ENCODE data around the gene PRELID3B.
A peak's percentile ranks its signal among the peaks of the same experiment; 100 is the strongest.

The PRELID3B gene

GRCh38 chr20:59062081-59062480 lies 19.5 kb upstream of the PRELID3B start:
- H3K4me1 ChIP-seq: no peaks in the 10 kb centered on the region; the same call in 1 of the 2 replicates
- no peak for TF ChIP-seq CTCF (IDR thresholded peaks at IDR 0.05; ENCODE audit: low read depth, low read length)
- H3K9me3 ChIP-seq: no peaks in the 10 kb centered on the region
- no peak for DNase-seq
- H3K36me3 ChIP-seq: no peaks in the 10 kb centered on the region
- H3K4me3 ChIP-seq (ENCODE audit: low read depth, low read length): no peak overlapping the region
- no peaks in the 10 kb centered on the region for H3K27me3 ChIP-seq

- Histone ChIP-seq H3K27me3 (no peaks in the 10 kb centered on the region), H3K36me3 (no peaks in the 10 kb centered on the region), H3K9me3 (no peaks in the 10 kb centered on the region), H3K4me1 (no peaks in the 10 kb centered on the region), H3K4me3 (ENCODE audit: low read depth, low read length) (no peak overlapping the region)
- DNase-seq: no peak
- TF ChIP-seq CTCF (IDR thresholded peaks at IDR 0.05; ENCODE audit: low read depth, low read length): peak; percentile 41
These were observed 12.7 kb upstream of the PRELID3B start for GRCh38 chr20:59055302-59055701.

GRCh38 chr20:59051666-59052185 lies 9.1 kb upstream of the PRELID3B start:
- Histone ChIP-seq H3K27me3 (no peaks in the 10 kb centered on the region), H3K36me3 (no peaks in the 10 kb centered on the region), H3K4me1 (no peaks in the 10 kb centered on the region), H3K9me3 (no peaks in the 10 kb centered on the region), H3K4me3 (ENCODE audit: low read depth, low read length) (no peak overlapping the region)
- no peak for TF ChIP-seq CTCF (IDR thresholded peaks at IDR 0.05; ENCODE audit: low read depth, low read length)
- DNase-seq: no peak

- no peak for TF ChIP-seq CTCF (IDR thresholded peaks at IDR 0.05; ENCODE audit: low read depth, low read length)
- Histone ChIP-seq H3K9me3 (no peaks in the 10 kb centered on the region), H3K4me1 (no peaks in the 10 kb centered on the region), H3K27me3 (no peaks in the 10 kb centered on the region), H3K4me3 (ENCODE audit: low read depth, low read length) (no peak overlapping the region), H3K36me3 (no peaks in the 10 kb centered on the region)
- DNase-seq: no peak
These were observed 7.9 kb upstream of the PRELID3B start for GRCh38 chr20:59050437-59050836.

- H3K27me3 ChIP-seq: no peaks in the 10 kb centered on the region
- no peaks in the 10 kb centered on the region for H3K4me1 ChIP-seq
- H3K9me3 ChIP-seq: no peaks in the 10 kb centered on the region
- H3K4me3 ChIP-seq (ENCODE audit: low read depth, low read length): no peak overlapping the region
- H3K36me3 ChIP-seq: no peaks in the 10 kb centered on the region
- DNase-seq: no peak
- TF ChIP-seq CTCF (IDR thresholded peaks at IDR 0.05; ENCODE audit: low read depth, low read length): no peak
These were observed 6.1 kb upstream of the PRELID3B start for GRCh38 chr20:59048681-59049030.

- Histone ChIP-seq H3K4me3 (ENCODE audit: low read depth, low read length) (no peak overlapping the region), H3K9me3 (no peaks in the 10 kb centered on the region), H3K36me3 (no peaks in the 10 kb centered on the region), H3K4me1 (peaks cover 2% of the 10 kb centered on the region; the same call in 1 of the 2 replicates), H3K27me3 (no peaks in the 10 kb centered on the region)
- no peak for TF ChIP-seq CTCF (IDR thresholded peaks at IDR 0.05; ENCODE audit: low read depth, low read length)
- no peak for DNase-seq
These were observed 5.5 kb upstream of the PRELID3B start for GRCh38 chr20:59047938-59048680.

Data from BE2C (cell line).